ENCODE results near the gene KLHDC7A.
"Not testable (repeated sequence)": the region's sequence is repeated elsewhere in the genome, so short reads cannot be mapped to it uniquely, and the experiment has no call there.

The KLHDC7A gene

DNA sequence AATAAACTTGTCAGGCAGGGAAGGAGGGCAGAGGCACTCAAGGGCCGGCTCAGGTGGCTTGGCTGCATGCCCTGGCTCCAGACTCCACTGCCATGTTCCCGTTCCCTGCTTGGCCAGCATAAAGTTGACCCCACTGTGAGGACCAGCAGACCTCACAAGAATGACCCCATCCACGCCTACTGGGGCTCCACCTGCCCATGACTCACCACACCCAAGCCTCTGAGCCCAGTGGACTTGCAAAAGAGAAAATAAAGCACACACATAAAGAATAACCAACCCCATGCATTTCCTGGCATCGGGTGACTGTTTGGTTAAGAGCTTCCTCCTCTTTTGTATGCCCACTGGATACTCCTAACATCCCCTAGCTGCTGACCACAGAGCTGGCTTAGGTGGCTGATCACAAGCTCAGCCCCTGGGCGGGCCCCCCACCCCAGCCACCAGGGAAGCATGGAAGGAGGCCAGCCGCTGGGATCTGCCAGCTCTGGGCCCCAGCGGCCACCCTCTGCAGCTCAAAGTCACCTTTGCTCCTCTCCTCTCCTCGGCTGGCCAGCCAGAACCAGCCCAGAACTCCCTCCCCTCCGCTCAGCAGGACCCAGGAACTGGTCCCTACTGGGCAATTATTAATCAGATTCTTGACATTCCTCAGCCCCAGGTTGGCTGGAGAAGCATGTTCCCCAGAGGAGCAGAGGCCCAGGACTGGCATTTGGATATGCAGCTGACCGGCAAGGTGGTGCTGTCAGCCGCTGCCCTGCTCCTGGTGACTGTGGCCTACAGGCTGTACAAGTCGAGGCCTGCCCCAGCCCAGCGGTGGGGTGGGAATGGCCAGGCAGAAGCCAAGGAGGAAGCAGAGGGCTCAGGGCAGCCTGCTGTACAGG lies at the start of gene KLHDC7A:
Gene KLHDC7A (plus strand): TSS at position 616 of the 875 bp plus-strand sequence. CDS start 52 bp downstream, at position 668.
- DNase-seq: peak in 9 of 58 donors; percentile 1 to 14 (median 8)

DNA sequence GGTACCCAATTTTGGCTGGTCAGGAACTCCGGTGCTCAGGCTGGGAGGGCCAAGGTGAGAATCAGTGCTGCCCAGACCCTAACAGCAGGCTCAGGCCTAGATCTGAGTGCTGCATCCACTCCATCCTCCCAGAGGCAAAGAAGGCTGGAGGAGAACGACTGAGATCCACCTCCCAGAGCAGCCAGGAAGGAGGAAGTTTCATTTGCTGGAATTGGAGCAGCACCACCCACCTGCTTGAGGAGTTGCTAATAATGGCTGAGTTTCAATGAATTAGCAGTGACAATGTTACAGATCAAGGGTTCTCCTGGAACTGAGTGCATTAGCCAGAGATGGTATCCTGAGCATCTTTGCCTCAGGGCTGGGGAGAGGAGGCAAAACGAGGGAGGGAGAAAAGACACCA lies 46.7 kb upstream of the KLHDC7A start:
- DNase-seq: no peak

DNA sequence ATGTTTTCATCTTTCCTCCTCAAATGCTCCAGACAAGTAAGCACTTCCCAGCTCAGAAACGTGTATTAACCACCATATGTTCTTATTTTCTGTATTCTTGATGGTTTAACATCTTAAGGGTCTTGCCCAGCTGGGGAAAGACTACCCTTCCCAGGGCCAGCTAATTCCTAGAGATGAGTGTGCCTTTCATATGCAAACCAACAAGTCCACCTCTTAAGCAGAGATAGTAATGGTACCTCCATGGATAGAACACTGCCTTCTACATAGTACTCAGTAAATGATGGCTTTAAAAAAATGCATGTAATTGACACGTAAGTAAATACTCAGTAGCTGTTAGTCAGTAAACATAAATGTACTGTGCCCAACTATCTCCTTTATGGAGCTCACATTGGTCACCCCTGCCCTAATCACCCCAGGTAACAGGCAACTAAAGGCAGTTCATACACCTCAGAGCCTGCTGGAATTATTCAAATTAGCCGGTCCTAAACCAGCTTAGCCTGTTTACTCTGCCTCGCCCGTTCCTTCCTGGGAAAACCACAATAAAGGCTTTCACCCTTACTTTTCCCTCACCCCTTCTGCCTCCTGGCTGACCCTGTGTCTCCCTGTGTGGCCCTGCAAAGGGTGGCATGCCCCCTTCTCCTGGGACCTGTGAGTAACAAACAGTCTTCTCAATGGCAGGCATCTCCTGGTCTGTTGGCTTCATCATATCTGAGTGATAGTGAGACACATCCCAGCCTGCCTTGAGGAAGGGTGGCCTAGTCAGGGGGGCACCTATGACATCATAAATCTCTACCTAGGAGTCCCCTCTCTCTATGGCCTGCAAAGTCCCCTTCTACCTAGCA lies 40.1 kb upstream of the KLHDC7A start:
- no peak for DNase-seq

DNA sequence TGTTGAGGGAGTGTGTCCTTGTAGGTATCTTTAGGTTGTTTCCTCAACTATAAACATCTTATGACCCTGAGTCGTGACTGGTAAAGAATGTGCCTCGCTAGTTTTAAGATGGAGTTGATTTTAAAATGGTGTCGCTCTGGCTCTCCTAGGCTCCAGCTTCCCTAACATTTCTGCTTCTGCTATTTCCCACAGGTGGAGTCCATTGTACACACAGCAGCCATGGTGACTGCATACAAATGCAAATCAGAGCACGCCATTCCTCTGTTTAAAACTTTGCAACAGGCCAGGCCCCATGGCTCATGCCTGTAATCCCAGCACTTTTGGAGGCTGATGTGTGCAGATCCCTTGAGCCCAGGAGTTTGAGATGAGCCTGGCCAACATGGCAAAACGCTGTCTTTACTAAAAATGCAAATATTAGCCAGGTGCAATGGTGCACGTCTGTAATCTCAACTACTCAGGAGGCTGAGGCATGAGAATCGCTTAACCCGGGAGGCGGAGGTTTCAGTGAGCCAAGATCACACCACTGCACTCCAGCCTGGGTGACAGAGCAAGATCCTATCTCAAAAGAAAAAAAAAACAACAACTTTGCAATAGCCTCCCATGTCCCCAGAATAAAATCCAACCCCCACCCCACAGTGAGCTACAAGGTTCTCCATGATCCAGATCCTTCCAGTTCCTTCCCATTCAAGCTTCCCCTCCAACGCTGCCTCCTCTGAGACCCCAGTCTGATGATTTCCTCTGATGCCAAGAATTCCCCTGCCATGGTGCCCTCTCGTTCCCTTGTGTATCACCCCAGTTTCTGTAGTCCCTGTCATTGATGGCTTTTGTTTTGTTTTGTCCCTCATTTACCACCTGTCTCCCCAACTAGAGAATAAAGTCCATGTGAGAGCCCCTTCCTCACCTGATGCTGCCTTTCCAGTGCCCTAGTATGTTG lies 36.9 kb upstream of the KLHDC7A start:
- DNase-seq: no peak

DNA sequence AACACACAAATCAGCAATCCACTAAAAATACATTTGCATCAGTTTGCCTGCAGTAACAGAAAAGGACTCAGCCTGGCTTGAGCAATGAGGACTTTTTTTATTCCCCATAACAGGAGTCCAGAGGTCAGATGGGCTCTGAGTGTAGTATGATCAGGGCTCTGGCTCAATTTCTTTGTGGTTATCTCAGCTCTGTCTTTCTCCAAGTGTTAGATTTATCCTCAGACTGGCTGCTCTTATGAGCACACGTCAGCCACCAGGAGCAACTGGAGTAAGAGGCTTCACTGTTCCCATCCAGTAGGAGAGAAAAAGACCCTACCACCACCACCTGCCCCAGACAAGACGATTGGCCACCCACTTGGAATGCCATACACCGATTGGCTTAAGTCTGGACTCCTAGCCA lies 36.2 kb upstream of the KLHDC7A start:
- DNase-seq: no peak

DNA sequence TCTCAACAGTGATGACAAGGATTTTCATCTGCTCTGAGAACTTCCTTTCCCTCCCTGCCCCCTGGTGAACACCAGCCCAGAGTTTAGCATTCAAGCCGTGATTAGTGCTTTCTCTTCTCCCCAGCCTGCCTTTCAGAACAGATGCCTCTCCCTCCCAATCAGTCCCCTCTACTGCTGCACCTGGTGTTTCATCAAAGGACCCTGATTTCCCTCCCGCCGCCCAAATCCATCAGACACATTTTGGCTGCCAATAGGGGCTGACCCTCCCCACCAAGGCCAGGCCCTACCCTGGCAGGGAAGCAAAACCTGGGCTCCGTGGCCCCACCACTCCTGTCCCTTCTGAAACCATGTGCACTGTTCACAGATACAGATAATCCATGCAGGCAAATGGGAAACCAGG lies 34.0 kb upstream of the KLHDC7A start:
- DNase-seq: no peak

DNA sequence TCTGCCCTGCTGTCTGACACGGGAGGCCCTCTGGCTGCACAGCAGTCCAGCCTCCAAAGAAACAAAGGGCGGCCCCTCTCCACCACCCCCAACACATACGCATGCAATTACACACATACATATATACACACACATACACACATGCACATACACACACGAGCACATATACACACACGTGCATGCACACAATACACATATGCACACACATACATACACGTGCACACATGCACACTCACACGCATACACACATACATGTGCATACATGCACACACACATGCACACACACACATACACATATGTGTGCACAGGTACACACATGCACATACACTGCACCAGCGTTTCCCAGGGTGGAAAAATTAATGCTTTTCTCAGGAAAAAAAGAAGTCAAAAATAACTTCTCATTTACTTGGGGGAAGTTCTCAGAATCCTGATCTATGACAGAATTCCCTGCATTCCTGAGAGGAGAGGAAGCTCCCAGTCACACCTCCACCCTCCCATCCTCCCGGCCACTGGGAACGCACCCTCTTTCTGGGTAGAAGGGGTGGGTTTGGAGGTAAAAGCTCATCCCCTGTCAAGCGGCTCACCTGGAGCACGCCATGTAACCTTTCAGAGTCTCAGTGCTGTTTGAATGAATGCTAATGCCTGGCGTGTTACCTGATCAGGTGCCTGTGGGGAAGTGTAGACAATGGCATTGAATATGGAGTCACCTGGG lies 33.1 kb upstream of the KLHDC7A start:
- no peak for DNase-seq

DNA sequence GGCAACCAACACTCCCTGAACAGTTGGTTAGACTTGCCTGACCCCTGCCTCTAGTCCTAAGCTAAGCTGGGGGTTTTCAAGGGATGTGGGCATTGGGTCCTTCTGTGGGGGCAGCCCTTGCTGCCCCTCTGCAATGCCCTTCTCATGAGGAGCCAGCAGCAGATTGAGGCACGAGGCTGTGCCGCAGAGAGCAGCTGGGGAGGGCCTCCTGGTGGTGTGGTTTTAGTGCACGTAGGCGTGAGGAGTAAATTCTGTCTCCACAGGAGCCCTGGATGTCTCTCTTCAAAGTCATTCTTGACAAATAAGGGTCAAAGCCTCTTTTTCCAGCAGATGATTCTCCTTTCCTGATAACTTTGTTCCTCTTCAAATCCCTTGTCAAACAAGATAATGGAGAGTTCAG lies 31.8 kb upstream of the KLHDC7A start:
- no peak for DNase-seq

DNA sequence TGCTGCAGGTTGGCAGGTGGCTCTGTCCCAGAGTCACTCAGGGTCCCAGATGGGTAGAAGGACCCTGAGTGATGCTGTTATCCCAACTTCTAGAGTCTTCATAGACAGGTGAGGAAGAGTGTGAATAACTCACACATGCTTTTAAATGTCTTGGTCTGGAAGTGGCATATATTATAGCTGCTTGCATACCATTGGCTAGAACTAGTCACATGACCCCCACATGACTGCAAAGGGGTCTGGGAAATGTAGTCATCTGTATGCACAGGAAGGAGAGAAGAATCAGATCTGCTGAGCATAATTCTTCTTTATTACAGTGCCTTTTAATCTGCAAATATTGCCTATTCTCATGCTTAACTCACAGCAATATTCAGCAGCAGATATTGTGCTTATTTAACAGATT lies 28.2 kb upstream of the KLHDC7A start:
- peak in 1 of 58 donors; percentile 6 for DNase-seq

DNA sequence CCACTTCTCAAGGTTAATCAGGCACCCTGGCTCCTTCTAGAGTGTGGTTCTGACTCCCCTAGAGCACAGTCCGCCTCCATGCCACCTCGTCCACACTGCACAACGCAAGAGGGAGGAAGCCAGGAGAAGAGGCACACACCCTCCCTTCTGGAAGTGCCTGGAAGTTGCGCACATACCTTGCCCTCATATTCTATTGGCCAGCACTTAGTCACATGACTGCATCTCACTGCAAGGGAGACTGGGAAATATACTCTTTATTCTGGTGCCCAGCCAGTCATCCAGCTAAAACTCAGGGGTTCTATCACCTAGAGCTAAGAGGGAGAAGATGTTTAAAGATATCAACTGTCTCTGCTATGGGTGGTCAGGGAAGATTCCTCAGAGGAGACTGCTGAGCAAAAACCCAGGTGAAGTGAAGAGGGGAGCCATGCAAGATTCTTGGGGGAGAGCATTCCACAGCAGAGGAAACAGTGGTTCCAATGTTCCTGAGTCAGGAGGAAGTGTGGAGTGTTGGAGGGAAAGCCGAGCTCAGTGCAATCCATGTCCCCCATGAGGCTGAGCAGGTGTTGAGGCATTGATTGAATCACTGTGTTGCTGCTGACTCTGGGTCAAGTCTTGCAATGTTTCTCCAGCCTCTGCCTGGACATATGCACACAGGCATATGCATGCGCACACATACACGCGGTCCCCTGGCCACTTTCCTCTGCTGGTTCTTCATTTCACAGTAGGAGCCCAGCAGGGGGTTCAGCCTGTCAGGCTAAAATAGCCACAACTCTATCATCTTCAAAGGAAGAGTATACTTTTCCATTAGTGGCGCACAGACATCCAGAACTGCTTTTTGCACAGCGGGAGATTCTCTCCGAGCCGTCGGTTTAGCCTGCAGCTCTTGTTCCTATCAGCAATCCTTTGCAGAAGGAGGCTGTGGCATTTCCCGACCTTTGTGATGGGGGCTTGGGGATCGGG lies 22.3 kb upstream of the KLHDC7A start:
- DNase-seq: no peak

DNA sequence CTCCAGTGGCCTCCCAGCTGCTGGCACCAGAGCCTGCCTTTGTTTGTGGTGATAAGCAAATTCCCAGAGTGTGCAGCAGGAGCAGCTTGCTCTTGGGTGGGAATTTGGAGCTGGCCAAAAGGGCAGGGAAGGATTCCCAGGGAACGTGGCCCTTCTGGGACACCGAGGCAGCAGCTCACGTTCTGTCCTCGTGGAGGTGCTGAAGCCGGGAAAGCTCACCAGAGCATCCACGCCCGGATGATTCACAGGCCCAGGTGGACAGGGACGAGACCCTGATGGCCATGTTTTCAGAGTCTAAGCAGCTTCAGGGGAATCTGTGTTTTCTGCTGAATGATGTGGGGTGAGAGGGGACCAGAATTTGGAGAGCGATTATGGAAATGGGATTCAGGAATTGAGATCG lies 19.1 kb upstream of the KLHDC7A start:
- DNase-seq: no peak

DNA sequence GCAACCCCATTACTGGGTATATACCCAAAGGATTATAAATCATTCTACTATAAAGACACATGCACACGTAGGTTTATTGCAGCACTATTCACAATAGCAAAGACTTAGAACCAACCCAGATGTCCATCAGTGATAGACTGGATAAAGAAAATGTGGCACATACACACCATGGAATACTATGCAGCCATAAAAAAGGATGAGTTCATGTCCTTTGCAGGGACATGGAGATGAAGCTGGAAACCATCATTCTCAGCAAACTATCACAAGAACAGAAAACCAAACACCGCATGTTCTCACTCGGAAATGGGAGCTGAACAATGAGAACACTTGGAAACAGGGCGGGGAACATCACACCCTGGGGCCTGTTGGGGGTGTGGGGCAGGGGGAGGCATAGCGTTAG lies 18.2 kb upstream of the KLHDC7A start:
- not testable (repeated sequence) for DNase-seq

DNA sequence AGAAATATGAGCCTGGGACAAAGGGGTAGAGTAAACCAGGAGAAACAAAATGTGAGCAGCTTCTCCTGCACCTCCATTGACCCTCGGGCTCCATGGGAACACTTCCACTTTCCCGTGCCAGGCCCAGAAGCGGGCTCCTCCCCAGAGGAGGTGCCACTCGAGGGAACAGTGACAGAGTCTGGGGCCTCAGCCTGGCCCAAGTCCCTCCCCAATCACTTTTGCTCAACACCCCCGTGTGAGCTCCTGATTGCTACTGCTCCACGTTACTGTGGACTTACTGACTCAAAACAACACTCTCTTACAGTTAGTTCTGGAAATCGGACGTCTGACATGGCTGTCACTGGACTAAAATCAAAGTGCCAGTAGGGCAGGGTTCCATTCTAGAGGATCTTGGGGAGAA lies 17.7 kb upstream of the KLHDC7A start:
- DNase-seq: no peak

DNA sequence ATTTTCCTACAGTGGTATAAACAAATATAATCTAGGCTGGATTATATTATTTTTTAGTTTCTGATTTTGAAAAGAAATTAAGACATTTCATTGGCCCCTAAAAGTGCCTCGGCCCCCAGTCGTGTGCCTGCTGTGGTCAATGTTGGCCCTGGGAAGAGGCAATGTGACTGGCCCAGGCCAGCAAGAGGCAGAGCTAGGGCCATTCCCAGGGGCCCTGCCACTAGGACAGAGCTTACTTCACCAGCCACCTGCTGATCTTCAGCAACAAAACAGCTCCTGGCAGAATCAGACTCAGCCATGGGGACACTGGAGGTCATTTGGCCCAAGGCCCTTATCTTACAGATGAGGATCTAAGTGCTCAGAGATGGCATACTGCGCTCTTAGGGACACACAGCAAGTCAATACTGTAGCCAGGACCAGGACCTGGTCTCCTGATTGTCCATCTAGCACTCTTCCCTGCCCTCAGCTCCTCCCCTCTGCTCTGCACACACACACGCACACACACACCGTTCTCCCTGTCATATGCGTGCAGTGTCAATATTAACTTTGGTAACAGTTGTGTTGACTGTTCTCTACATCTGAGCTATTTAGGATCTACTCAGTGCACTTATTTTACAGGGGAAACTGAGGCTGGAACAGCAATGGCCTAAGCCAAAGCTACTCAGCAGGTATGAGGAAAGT lies 16.6 kb upstream of the KLHDC7A start:
- DNase-seq: no peak

DNA sequence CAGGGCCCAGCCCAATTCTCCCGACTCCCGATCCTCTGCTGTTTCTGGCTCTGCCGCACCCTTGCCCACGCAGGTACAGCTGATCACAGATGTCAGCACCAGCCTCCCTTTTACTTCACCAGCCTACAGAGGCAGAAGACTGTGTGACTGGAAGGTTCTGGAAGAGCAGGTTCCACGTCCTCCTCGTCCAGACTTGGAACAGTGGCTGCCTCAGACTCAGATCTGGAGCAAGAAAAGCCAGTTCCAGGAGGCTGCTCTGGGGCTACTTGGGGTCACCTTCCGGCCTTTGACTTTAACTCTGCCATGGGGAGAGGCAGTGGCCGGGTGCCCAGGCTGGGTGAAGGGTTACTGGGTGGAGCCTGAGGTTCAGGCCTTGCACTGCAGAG lies 16.1 kb upstream of the KLHDC7A start:
- DNase-seq: no peak

DNA sequence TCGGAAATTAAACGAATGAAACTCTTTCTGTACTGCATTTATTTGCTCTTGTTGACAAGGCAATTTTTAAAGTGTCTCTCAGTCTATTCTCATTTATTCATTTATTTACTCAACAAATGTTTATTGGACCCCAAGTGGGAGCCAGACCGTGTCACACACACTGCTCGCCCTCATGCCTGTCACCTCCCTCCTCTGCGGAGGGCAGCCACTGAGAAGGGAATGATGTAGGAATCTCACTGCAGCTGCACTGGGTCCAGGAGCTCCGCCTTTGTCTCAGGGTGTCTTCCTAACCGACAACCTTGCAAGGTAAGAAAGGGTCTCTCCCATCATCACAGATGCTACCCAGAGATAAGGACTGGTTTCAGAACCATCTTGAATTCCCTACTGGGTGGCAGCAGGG lies 14.1 kb upstream of the KLHDC7A start:
- DNase-seq: no peak

DNA sequence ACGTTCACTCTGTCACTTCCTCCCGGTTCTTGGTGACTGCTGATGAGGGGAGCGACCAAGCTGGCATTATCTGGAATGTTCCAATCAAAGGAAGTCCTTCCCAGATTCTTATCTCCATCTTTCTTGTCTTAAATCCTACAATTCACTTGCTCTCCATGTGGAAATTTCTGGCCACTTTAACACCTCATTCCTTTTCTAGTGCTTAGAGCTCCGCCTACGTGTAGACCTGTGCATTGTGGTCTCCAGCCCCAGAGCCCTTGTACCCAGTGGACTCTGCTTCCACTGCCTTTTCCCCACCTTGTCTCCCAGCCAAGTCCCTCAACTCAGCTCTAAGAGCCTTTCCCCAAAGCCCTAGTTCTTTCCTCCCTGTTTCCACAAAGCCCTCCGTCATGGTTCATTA lies 12.2 kb upstream of the KLHDC7A start:
- DNase-seq: no peak

DNA sequence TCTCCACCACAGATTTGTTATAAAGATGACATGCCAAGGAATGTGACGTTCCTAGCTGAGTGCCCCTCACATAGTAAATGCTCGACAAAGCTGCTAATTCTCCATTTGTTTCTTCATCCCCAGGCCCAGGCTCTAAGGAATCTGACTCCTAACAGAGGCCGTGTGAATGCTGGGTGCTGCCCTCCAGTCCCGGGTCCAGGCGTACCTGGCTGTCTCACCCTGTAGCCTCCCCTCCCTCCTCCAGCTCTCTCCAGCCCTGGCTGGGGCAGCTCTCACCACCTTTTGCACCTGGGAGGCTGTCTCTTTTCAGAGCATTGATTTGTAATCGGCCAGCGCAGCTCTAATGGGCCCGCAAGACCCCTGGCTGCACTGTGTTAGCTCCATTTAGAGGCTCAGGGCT lies 11.2 kb upstream of the KLHDC7A start:
- no peak for DNase-seq

Measured in anterior cingulate cortex (tissue), 58 donors.